ENCODE measurements around the gene MCCD1.

The MCCD1 gene

GRCh38 chr6:31560697-31561058 is 31.9 kb downstream of the MCCD1 start:
- no peak overlapping the region for H3K4me3 ChIP-seq

GRCh38 chr6:31567531-31568370 is 39.0 kb downstream of the MCCD1 start:
- H3K27ac ChIP-seq, result peak overlapping the region in 5 of 21 experiments; percentile 0 to 78 (median 2)

More at GRCh38 chr6:31560697-31561058, 31.9 kb downstream of the MCCD1 start:
- H3K27ac ChIP-seq, result peak overlapping the region in 17 of 21 experiments; percentile 50 to 89 (median 75)

GRCh38 chr6:31568537-31568961 is 39.8 kb downstream of the MCCD1 start:
- peak overlapping the region in 6 of 21 experiments; percentile 0 to 78 (median 20) for H3K27ac ChIP-seq
- H3K4me3 ChIP-seq, result no peak overlapping the region

More at GRCh38 chr6:31567531-31568370, 39.0 kb downstream of the MCCD1 start:
- H3K4me3 ChIP-seq, result no peak overlapping the region

- H3K4me3 ChIP-seq, result no peak overlapping the region
- H3K27ac ChIP-seq, result peak overlapping the region in 1 of 21 experiments; percentile 78
Measured at GRCh38 chr6:31569861-31570536, 41.2 kb downstream of the MCCD1 start.

- Histone ChIP-seq H3K4me3 (peak within 1 kb of the TSS in 6 of 7 experiments; percentile 10 to 33 (median 15)), H3K27ac (peak within 1 kb of the TSS in 15 of 21 experiments; percentile 9 to 98 (median 61))
Measured at GRCh38 chr6:31572041-31572911, 43.5 kb downstream of the MCCD1 start, which contains the start of gene LTA. Gene LTA, plus strand, starts transcription at chr6:31572289. Its CDS starts 454 bp downstream, at chr6:31572743.

- peak overlapping the region in 8 of 21 experiments; percentile 46 to 98 (median 83) for H3K27ac ChIP-seq
- no peak overlapping the region for H3K4me3 ChIP-seq
Measured at GRCh38 chr6:31573239-31574105, 44.7 kb downstream of the MCCD1 start.

GRCh38 chr6:31574106-31575061 is 45.6 kb downstream of the MCCD1 start:
- Histone ChIP-seq H3K27ac (peak overlapping the region in 16 of 21 experiments; percentile 17 to 98 (median 72)), H3K4me3 (no peak overlapping the region)

GRCh38 chr6:31575335-31575901 is 46.7 kb downstream of the MCCD1 start, which contains the start of gene TNF:
Gene TNF, plus strand, starts transcription at chr6:31575565. Its CDS starts 177 bp downstream, at chr6:31575742.
- peak within 1 kb of the TSS in 19 of 21 experiments; percentile 34 to 98 (median 72) for H3K27ac ChIP-seq
- peak within 1 kb of the TSS; percentile 31 to 58 (median 40) for H3K4me3 ChIP-seq

GRCh38 chr6:31575952-31576685 is 47.4 kb downstream of the MCCD1 start:
- H3K27ac ChIP-seq, result peak overlapping the region in 18 of 21 experiments; percentile 34 to 98 (median 72)
- peak overlapping the region; percentile 31 to 58 (median 40) for H3K4me3 ChIP-seq

GRCh38 chr6:31576897-31577578 is 48.3 kb downstream of the MCCD1 start:
- peak overlapping the region in 9 of 21 experiments; percentile 37 to 98 (median 64) for H3K27ac ChIP-seq
- H3K4me3 ChIP-seq, result peak overlapping the region; percentile 31 to 58 (median 40)

GRCh38 chr6:31577579-31577966 is 48.8 kb downstream of the MCCD1 start:
- Histone ChIP-seq H3K27ac (peak overlapping the region in 8 of 21 experiments; percentile 40 to 98 (median 63)), H3K4me3 (peak overlapping the region in 6 of 7 experiments; percentile 37 to 58 (median 40))

GRCh38 chr6:31578184-31579118 is 49.7 kb downstream of the MCCD1 start:
- Histone ChIP-seq H3K27ac (peak overlapping the region in 5 of 21 experiments; percentile 55 to 98 (median 64)), H3K4me3 (peak overlapping the region in 1 of 7 experiments; percentile 58)

- Histone ChIP-seq H3K4me3 (no peak overlapping the region), H3K27ac (peak overlapping the region in 2 of 21 experiments; percentile 94 to 98)
Measured at GRCh38 chr6:31579119-31579505, 50.4 kb downstream of the MCCD1 start.

Measured in skin epidermis (tissue), 12 donors.